Liver (tissue), 9 donors: ENCODE results near the gene KDM2A. TPM values are rescaled to one million over a fixed set of nuclear protein-coding genes. Genes with fewer than 3 reads are reported as not detected.

Source experiments
- DNase-seq: peaks from one replicate; pipeline ENCODE4 v3.0.0-alpha.2; 2017; ENCODE audit warnings: low spot score
- H3K27ac ChIP-seq, 2 donors: one replicate each; pipeline ENCODE4 v1.7.0; 2013; ENCODE audit warnings: inconsistent platforms in 2 of 2, low read length in 2 of 2, control low read depth in 1 of 2, low read depth in 1 of 2, mild to moderate bottlenecking in 1 of 2
- H3K27me3 ChIP-seq, 4 donors: one replicate each; pipeline versions ENCODE4 v1.6.1 to v1.7.0; 2013; ENCODE audit warnings: low read length in 3 of 4, inconsistent platforms in 1 of 4, mild to moderate bottlenecking in 1 of 4, moderate library complexity in 1 of 4; ENCODE audit not compliant: control insufficient read depth in 4 of 4, insufficient read depth in 4 of 4
- H3K36me3 ChIP-seq, 4 donors: one replicate each; pipeline versions ENCODE4 v1.6.1 to v1.7.0; 2013; ENCODE audit warnings: low read length in 3 of 4, mild to moderate bottlenecking in 3 of 4, low read depth in 1 of 4, moderate library complexity in 1 of 4; ENCODE audit not compliant: control insufficient read depth in 4 of 4, insufficient read depth in 3 of 4
- H3K4me1 ChIP-seq, 4 donors: one replicate each; pipeline versions ENCODE4 v1.6.1 to v1.7.0; 2013; ENCODE audit warnings: low read length in 3 of 4, mild to moderate bottlenecking in 3 of 4, moderate library complexity in 1 of 4; ENCODE audit not compliant: control insufficient read depth in 4 of 4, insufficient read depth in 4 of 4
- H3K4me3 ChIP-seq, 3 donors: one replicate each; pipeline versions ENCODE4 v1.6.1 to v1.7.0; 2013; ENCODE audit warnings: low read length in 3 of 3, control low read depth in 1 of 3, low read depth in 1 of 3, mild to moderate bottlenecking in 1 of 3
- H3K9ac ChIP-seq, 2 donors: one replicate each; pipeline ENCODE4 v1.7.0; 2013; ENCODE audit warnings: low read length in 2 of 2, mild to moderate bottlenecking in 2 of 2, moderate library complexity in 2 of 2, control low read depth in 1 of 2, low read depth in 1 of 2
- H3K9me3 ChIP-seq, 4 donors: one replicate each; pipeline versions ENCODE4 v1.6.1 to v1.7.0; 2013; ENCODE audit warnings: low read length in 3 of 4; ENCODE audit not compliant: control insufficient read depth in 4 of 4
- ATF3 ChIP-seq: IDR thresholded peaks from 2 replicates; pipeline ENCODE4 v1.6.1; 2016; ENCODE audit warnings: antibody characterized with exemption
- CTCF ChIP-seq: fragments of 150-350 bp; IDR thresholded peaks from 2 replicates; pipeline ENCODE4 v1.5.1; 2017; ENCODE audit warnings: improper control_type of control experiment, low read depth, low read length; ENCODE audit not compliant: missing input control
- EGR1 ChIP-seq, 2 donors: IDR thresholded peaks; 2 replicates each; pipeline ENCODE4 v1.6.1; 2016 to 2018; ENCODE audit warnings: antibody characterized with exemption in 2 of 2, low read depth in 2 of 2
- FOXA1 ChIP-seq: IDR thresholded peaks from 2 replicates; pipeline ENCODE4 v1.6.1; 2016; ENCODE audit warnings: antibody characterized with exemption
- FOXA2 ChIP-seq: IDR thresholded peaks from 2 replicates; pipeline ENCODE4 v1.6.1; 2016; ENCODE audit warnings: antibody characterized with exemption
- GABPA ChIP-seq, 2 donors: IDR thresholded peaks in 1 of 2; conservative IDR thresholded peaks in 1 of 2; 2 replicates each; pipeline ENCODE4 v1.6.1; 2016; ENCODE audit warnings: antibody characterized with exemption in 2 of 2, mild to moderate bottlenecking in 1 of 2, moderate library complexity in 1 of 2
- HNF4A ChIP-seq, 2 donors: conservative IDR thresholded peaks; 2 replicates each; pipeline ENCODE4 v1.6.1; 2016; ENCODE audit warnings: antibody characterized with exemption in 2 of 2, mild to moderate bottlenecking in 2 of 2
- HNF4G ChIP-seq: IDR thresholded peaks from 2 replicates; pipeline ENCODE4 v1.6.1; 2016; ENCODE audit warnings: antibody characterized with exemption
- JUND ChIP-seq, 2 donors: IDR thresholded peaks; 2 replicates each; pipeline ENCODE4 v1.6.1; 2016; ENCODE audit warnings: antibody characterized with exemption in 2 of 2
- MAX ChIP-seq: IDR thresholded peaks from 2 replicates; pipeline ENCODE4 v1.6.1; 2016; ENCODE audit warnings: antibody characterized with exemption
- NR2F2 ChIP-seq: IDR thresholded peaks from 2 replicates; pipeline ENCODE4 v1.6.1; 2016; ENCODE audit warnings: antibody characterized with exemption
- RAD21 ChIP-seq, 2 donors: IDR thresholded peaks; 2 replicates each; pipeline ENCODE4 v1.6.1; 2016; ENCODE audit warnings: antibody characterized with exemption in 2 of 2, mild to moderate bottlenecking in 2 of 2
- REST ChIP-seq: IDR thresholded peaks from 2 replicates; pipeline ENCODE4 v1.6.1; 2016; ENCODE audit warnings: antibody characterized with exemption, mild to moderate bottlenecking
- RXRA ChIP-seq, 2 donors: IDR thresholded peaks; 2 replicates each; pipeline ENCODE4 v1.6.1; 2017 to 2018; ENCODE audit warnings: antibody characterized with exemption in 2 of 2, mild to moderate bottlenecking in 1 of 2
- SP1 ChIP-seq: IDR thresholded peaks from 2 replicates; pipeline ENCODE4 v1.6.1; 2018; ENCODE audit warnings: antibody characterized with exemption, mild to moderate bottlenecking
- TAF1 ChIP-seq: conservative IDR thresholded peaks from 2 replicates; pipeline ENCODE4 v1.6.1; 2016; ENCODE audit warnings: antibody characterized with exemption, mild to moderate bottlenecking
- YY1 ChIP-seq: IDR thresholded peaks from 2 replicates; pipeline ENCODE4 v1.6.1; 2016; ENCODE audit warnings: antibody characterized with exemption, mild to moderate bottlenecking
- ZBTB33 ChIP-seq: IDR thresholded peaks from 2 replicates; pipeline ENCODE4 v1.6.1; 2016; ENCODE audit warnings: antibody characterized with exemption
- WGBS: extraction: QIAGEN DNeasy Blood & Tissue Kit; methylation state at CpG from one replicate; pipeline ENCODE4 v1.1.7; 2013; 5-methylcytosine and 5-hydroxymethylcytosine counted together
- polyA plus RNA-seq, 2 donors: library from polyadenylated mRNA; stranded (reverse) in 1 of 2; unstranded in 1 of 2; fragments of 200-250 nt in 1 of 2; fragments of >200 nt in 1 of 2; fragmentation: Nextera tagmentation in 1 of 2; extraction: Ambion mirVana in 1 of 2; gene quantifications; one replicate each; pipeline versions ENCODE4 v1.2.1 to v1.2.3, GENCODE V29; 2013 to 2015
- total RNA-seq, 2 donors: library from RNA; depleted of rRNA; stranded (reverse); fragments of >200 nt; gene quantifications; one replicate each; pipeline ENCODE4 v1.2.3, GENCODE V29; 2014
- donor health status: healthy.
- donor health status: healthy.
- donor health status: healthy.
- donor health status: healthy.
- donor health status: healthy.

KDM2A gene
- total and polyA plus RNA-seq, 4 donors, result 8.3 to 44.9 (median 22.4) TPM

GRCh38 chr11:67264260-67264659 is 145.2 kb downstream of the KDM2A start:
- 96% methylated on average over 5 of the region's 5 CpGs for WGBS
- Histone ChIP-seq H3K4me1 (peaks cover 10 to 54% (median 39%) of the 10 kb centered on the region in 4 donors), H3K9ac (no peak overlapping the region), H3K36me3 (no peaks in the 10 kb centered on the region), H3K4me3 (no peak overlapping the region), H3K27ac (no peak overlapping the region), H3K27me3 (no peaks in the 10 kb centered on the region), H3K9me3 (no peaks in the 10 kb centered on the region)
- DNase-seq, result no peak
- TF ChIP-seq ATF3, result no peak
- no peak for TF ChIP-seq REST
- no peak for TF ChIP-seq TAF1
- TF ChIP-seq NR2F2, result no peak
- TF ChIP-seq RXRA (IDR thresholded peaks at IDR 0.05), result no peak
- no peak for TF ChIP-seq ZBTB33
- no peak for TF ChIP-seq YY1
- TF ChIP-seq JUND (IDR thresholded peaks at IDR 0.05), result no peak
- TF ChIP-seq EGR1 (IDR thresholded peaks at IDR 0.05; ENCODE audit: low read depth in 2 of 2), result no peak
- no peak for TF ChIP-seq HNF4G

- Histone ChIP-seq H3K36me3 (no peaks in the 10 kb centered on the region), H3K9me3 (no peaks in the 10 kb centered on the region), H3K9ac (no peak overlapping the region), H3K27me3 (no peaks in the 10 kb centered on the region), H3K27ac (no peak overlapping the region), H3K4me1 (peaks cover 15 to 62% (median 46%) of the 10 kb centered on the region in 4 donors), H3K4me3 (no peak overlapping the region)
- no peak for DNase-seq
- TF ChIP-seq FOXA2 (no peak), JUND (IDR thresholded peaks at IDR 0.05) (no peak), ATF3 (no peak), RXRA (IDR thresholded peaks at IDR 0.05) (no peak), EGR1 (IDR thresholded peaks at IDR 0.05; ENCODE audit: low read depth in 2 of 2) (no peak), REST (no peak), MAX (no peak), FOXA1 (no peak), NR2F2 (no peak), SP1 (no peak), RAD21 (IDR thresholded peaks at IDR 0.05) (no peak), CTCF (no peak), GABPA (IDR thresholded peaks at IDR 0.05 in 1 of 2, conservative IDR thresholded peaks at IDR 0.05 in 1 of 2) (no peak), TAF1 (no peak), HNF4A (conservative IDR thresholded peaks at IDR 0.05) (no peak), HNF4G (no peak), YY1 (no peak)
- WGBS, result 94% methylated on average over 7 of the region's 7 CpGs
These were observed 146.0 kb downstream of the KDM2A start for GRCh38 chr11:67264877-67265632.
